H1 (cell line): Measurements from ENCODE around the gene TMSB15C. TPM values are rescaled to one million over a fixed set of nuclear protein-coding genes. Genes with fewer than 3 reads are reported as not detected.

ENCODE experiments used
- CTCF ChIA-PET: fragments of 300-600 bp; sonication (Branson Sonifier 250); formaldehyde crosslinking; loops from one replicate; lab custom pipeline; 2021; ENCODE audit not compliant: partially characterized antibody; lab: Charles Lee
- POLR2A ChIA-PET: fragments of 300-600 bp; sonication (Branson Sonifier 250); formaldehyde crosslinking; loops from one replicate; lab custom pipeline; 2021; ENCODE audit warnings: inconsistent platforms; ENCODE audit not compliant: partially characterized antibody; lab: Charles Lee
- DNase-seq, 2 experiments: peaks; one replicate each; pipeline versions ENCODE4 v3.0.0 to v3.0.0-alpha.2; 2010 to 2022; ENCODE audit warnings: low spot score in 2 of 2, low read depth in 1 of 2, mixed read lengths in 1 of 2
- FAIRE-seq: peaks from 2 replicates; lab custom pipeline; 2011; peaks lifted over from hg19 to GRCh38; lab: Jason Lieb, UNC
- H2AFZ ChIP-seq: 2 replicates; pipeline ENCODE4 v1.8.1; 2012; ENCODE audit warnings: low read length, inconsistent platforms
- H2AK5ac ChIP-seq: 2 replicates; pipeline ENCODE4 v1.6.1; 2013; ENCODE audit warnings: low read depth, low read length
- H2BK120ac ChIP-seq: replicated peaks from 2 replicates; pipeline ENCODE3; 2013; ENCODE audit warnings: low read depth, low read length, inconsistent platforms
- H2BK12ac ChIP-seq: 2 replicates; pipeline ENCODE4 v1.6.1; 2013; ENCODE audit warnings: low read depth, low read length
- H2BK15ac ChIP-seq: 2 replicates; pipeline ENCODE4 v1.6.1; 2013; ENCODE audit warnings: low read length
- H2BK20ac ChIP-seq: 2 replicates; pipeline ENCODE4 v1.6.1; 2013; ENCODE audit warnings: low read length
- H2BK5ac ChIP-seq: 2 replicates; pipeline ENCODE4 v1.6.1; 2013; ENCODE audit warnings: low read depth, low read length
- H3K14ac ChIP-seq: 2 replicates; pipeline ENCODE4 v1.6.1; 2013; ENCODE audit warnings: inconsistent platforms; ENCODE audit not compliant: insufficient read length
- H3K18ac ChIP-seq: 2 replicates; pipeline ENCODE4 v1.6.1; 2013; ENCODE audit warnings: low read length; ENCODE audit errors: extremely low read depth
- H3K23ac ChIP-seq: 2 replicates; pipeline ENCODE4 v1.6.1; 2013; ENCODE audit warnings: inconsistent platforms; ENCODE audit not compliant: insufficient read length
- H3K23me2 ChIP-seq: 2 replicates; pipeline ENCODE4 v1.6.1; 2013; ENCODE audit warnings: low read depth, low read length
- H3K27ac ChIP-seq: 2 replicates; pipeline ENCODE4 v1.6.1; 2011; ENCODE audit warnings: low read depth, low read length, inconsistent platforms
- H3K27me3 ChIP-seq, 4 experiments: replicated peaks in 1 of 4; 1 replicate in 1 of 4; 2 replicates in 3 of 4; pipeline versions ENCODE4 v1.6.1 to v1.8.1; 2011 to 2013; ENCODE audit warnings: low read length in 3 of 4, mild to moderate bottlenecking in 3 of 4, inconsistent platforms in 2 of 4, mixed read lengths in 2 of 4, moderate library complexity in 1 of 4; ENCODE audit not compliant: control insufficient read depth in 3 of 4, insufficient read depth in 3 of 4; ENCODE audit errors: extremely low read depth in 1 of 4
- H3K36me3 ChIP-seq, 4 experiments: 2 replicates each; pipeline versions ENCODE4 v1.6.1 to v1.8.1; 2011 to 2013; ENCODE audit warnings: mild to moderate bottlenecking in 4 of 4, low read length in 3 of 4, moderate library complexity in 2 of 4, control low read depth in 1 of 4, inconsistent platforms in 1 of 4; ENCODE audit not compliant: insufficient read depth in 4 of 4, control insufficient read depth in 2 of 4
- H3K4ac ChIP-seq: replicated peaks from 2 replicates; pipeline ENCODE3; 2013; ENCODE audit warnings: low read length, low read depth, mixed read lengths, inconsistent platforms; ENCODE audit not compliant: insufficient read length
- H3K4me1 ChIP-seq, 4 experiments: replicated peaks in 1 of 4; 1 replicate in 1 of 4; 2 replicates in 3 of 4; pipeline versions ENCODE4 v1.6.1 to v1.8.1; 2011 to 2013; ENCODE audit warnings: low read length in 3 of 4, inconsistent platforms in 2 of 4, mixed read lengths in 1 of 4; ENCODE audit not compliant: insufficient read depth in 4 of 4, control insufficient read depth in 3 of 4
- H3K4me2 ChIP-seq, 2 experiments: 2 replicates each; pipeline versions ENCODE4 v1.6.1 to v1.8.1; 2011 to 2013; ENCODE audit warnings: low read depth in 2 of 2, low read length in 2 of 2, control low read depth in 1 of 2, inconsistent platforms in 1 of 2, mild to moderate bottlenecking in 1 of 2; ENCODE audit not compliant: insufficient read depth in 1 of 2
- H3K4me3 ChIP-seq, 4 experiments: fragments of 200-600, 300-600 bp in 1 of 4; sonication (generic), shearing (Covaris generic), sonication (Bioruptor Twin) in 1 of 4; 2 replicates each; pipeline versions ENCODE4 v1.5.1 to v1.8.1; 2011 to 2016; ENCODE audit warnings: low read length in 4 of 4, low read depth in 3 of 4, control low read depth in 2 of 4, inconsistent platforms in 2 of 4, mild to moderate bottlenecking in 2 of 4, mixed read lengths in 1 of 4, moderate library complexity in 1 of 4; ENCODE audit not compliant: insufficient read depth in 2 of 4; ENCODE audit errors: extremely low read depth in 1 of 4
- H3K56ac ChIP-seq: replicated peaks from 2 replicates; pipeline ENCODE3; 2013; ENCODE audit warnings: low read depth, mild to moderate bottlenecking, mixed read lengths, low read length, inconsistent platforms; ENCODE audit not compliant: insufficient read length
- H3K79me1 ChIP-seq: 2 replicates; pipeline ENCODE4 v1.6.1; 2013; ENCODE audit warnings: low read depth, low read length, control low read depth
- H3K79me2 ChIP-seq, 2 experiments: 2 replicates each; pipeline versions ENCODE4 v1.6.1 to v1.8.1; 2012 to 2013; ENCODE audit warnings: low read length in 2 of 2, mild to moderate bottlenecking in 2 of 2, inconsistent platforms in 1 of 2; ENCODE audit not compliant: insufficient read depth in 2 of 2, control insufficient read depth in 1 of 2
- H3K9ac ChIP-seq, 4 experiments: replicated peaks in 1 of 4; 1 replicate in 1 of 4; 2 replicates in 3 of 4; pipeline versions ENCODE4 v1.6.1 to v1.8.1; 2011 to 2013; ENCODE audit warnings: low read depth in 3 of 4, low read length in 3 of 4, control low read depth in 2 of 4, mild to moderate bottlenecking in 2 of 4, moderate library complexity in 2 of 4, inconsistent platforms in 1 of 4; ENCODE audit errors: extremely low read depth in 1 of 4
- H3K9me3 ChIP-seq, 2 experiments: 2 replicates each; pipeline versions ENCODE4 v1.6.1 to v1.8.1; 2012 to 2013; ENCODE audit warnings: mild to moderate bottlenecking in 2 of 2, moderate library complexity in 2 of 2, control low read depth in 1 of 2, inconsistent platforms in 1 of 2, low read depth in 1 of 2, low read length in 1 of 2, mixed read lengths in 1 of 2; ENCODE audit not compliant: insufficient read depth in 2 of 2
- H4K20me1 ChIP-seq, 2 experiments: replicated peaks in 1 of 2; 2 replicates each; pipeline versions ENCODE3 to v1.8.1; 2011 to 2013; ENCODE audit warnings: inconsistent platforms in 2 of 2, low read length in 2 of 2, mild to moderate bottlenecking in 1 of 2; ENCODE audit not compliant: insufficient read depth in 2 of 2, control insufficient read depth in 1 of 2
- H4K5ac ChIP-seq: 2 replicates; pipeline ENCODE4 v1.6.1; 2013; ENCODE audit warnings: low read length, low read depth, mixed read lengths, inconsistent platforms; ENCODE audit not compliant: insufficient read length
- H4K8ac ChIP-seq: 2 replicates; pipeline ENCODE4 v1.8.0; 2013; ENCODE audit warnings: mild to moderate bottlenecking, moderate library complexity, low read length, inconsistent platforms; ENCODE audit not compliant: insufficient read depth; ENCODE audit errors: extremely low read depth
- H4K91ac ChIP-seq: replicated peaks from 2 replicates; pipeline ENCODE3; 2013; ENCODE audit warnings: low read length, mixed read lengths, inconsistent platforms; ENCODE audit not compliant: insufficient read length
- BCL11A ChIP-seq, 2 experiments: IDR thresholded peaks; one replicate each; pipeline ENCODE4 v1.6.1; 2011; ENCODE audit warnings: low read depth in 2 of 2, low read length in 2 of 2, mild to moderate bottlenecking in 2 of 2
- HDAC2 ChIP-seq, 2 experiments: fragments of 300-600 bp in 1 of 2; sonication (generic) in 1 of 2; IDR thresholded peaks; 2 replicates each; pipeline ENCODE4 v1.6.1; 2011 to 2012; ENCODE audit warnings: low read depth in 2 of 2, low read length in 2 of 2, mild to moderate bottlenecking in 2 of 2, moderate library complexity in 2 of 2, borderline replicate concordance in 1 of 2, inconsistent platforms in 1 of 2
- POU5F1 ChIP-seq: IDR thresholded peaks from 2 replicates; pipeline ENCODE4 v1.6.1; 2011; ENCODE audit warnings: low read depth, mild to moderate bottlenecking, low read length, moderate library complexity
- RXRA ChIP-seq: IDR thresholded peaks from 2 replicates; pipeline ENCODE4 v1.6.1; 2011; ENCODE audit warnings: low read depth, mild to moderate bottlenecking, low read length, moderate library complexity; ENCODE audit not compliant: insufficient read depth
- WGBS, 2 experiments: shearing (Covaris generic) in 1 of 2; methylation state at CpG; one replicate each; pipeline versions ENCODE4 v1.1.6 to v1.1.7; 2013 to 2015; ENCODE audit warnings: low lambda C conversion rate in 2 of 2, mixed read lengths in 2 of 2, inconsistent platforms in 1 of 2, low coverage in 1 of 2, missing lambda C conversion rate in 1 of 2; ENCODE audit not compliant: insufficient replicate concordance in 2 of 2, insufficient coverage in 1 of 2, insufficient read length in 1 of 2; ENCODE audit errors: extremely low coverage in 1 of 2, missing lambda C conversion rate in 1 of 2; 5-methylcytosine and 5-hydroxymethylcytosine counted together
- polyA plus RNA-seq, 7 experiments: library from polyadenylated mRNA; depleted of rRNA in 3 of 7; stranded (reverse) in 5 of 7; unstranded in 2 of 7; fragments of >200 nt in 5 of 7; fragments of 200-250 nt in 2 of 7; gene quantifications; 1 replicate in 5 of 7; 2 replicates in 1 of 7; 4 replicates in 1 of 7; pipeline versions ENCODE4 v1.2.1 to v1.2.3, GENCODE V29; 2011 to 2013; ENCODE audit warnings: missing spikeins in 2 of 7, mixed read lengths in 2 of 7
- total RNA-seq: library from RNA; stranded (reverse); fragmentation: NEBNext Ultra II Directional; extraction: Animal tissue kit (Norgen Biotek cat#: 25700); gene quantifications from 2 replicates; pipeline ENCODE4 v1.2.1, GENCODE V29; 2021

The TMSB15C gene
- total and polyA plus RNA-seq, 2 of the 8 experiments (the other 6 are each of a cell fraction or from before 2014, with no cell fraction given) = 1.5 to 2.6 TPM

- Histone ChIP-seq H3K36me3 (no peaks in the 10 kb centered on the region), H3K4me1 (no peaks in the 10 kb centered on the region), H2BK20ac (no peak overlapping the region), H3K79me2 (no peaks in the 10 kb centered on the region), H2BK12ac (no peak overlapping the region), H2BK5ac (no peak overlapping the region), H3K14ac (no peak overlapping the region), H4K8ac (no peak overlapping the region), H2AFZ (no peak overlapping the region), H3K4ac (no peak overlapping the region), H3K23ac (no peak overlapping the region), H3K9ac (no peak overlapping the region), H3K9me3 (no peaks in the 10 kb centered on the region), H2BK15ac (no peak overlapping the region), H4K91ac (no peak overlapping the region), H2AK5ac (no peak overlapping the region), H3K4me3 (no peak overlapping the region), H4K20me1 (no peaks in the 10 kb centered on the region), H4K5ac (no peak overlapping the region), H3K23me2 (no peaks in the 10 kb centered on the region), H3K18ac (no peak overlapping the region), H2BK120ac (no peak overlapping the region), H3K79me1 (no peaks in the 10 kb centered on the region), H3K27me3 (no peaks in the 10 kb centered on the region), H3K56ac (no peak overlapping the region), H3K4me2 (no peak overlapping the region), H3K27ac (no peak overlapping the region)
- DNase-seq = no peak
- FAIRE-seq = no peak
- WGBS, 2 experiments = 89% methylated on average over 5 of the region's 5 CpGs; no CpG with 5 or more reads in 1 of the 2 experiments
- ChIA-PET CTCF (no interaction called here), POLR2A (no interaction called here)
- TF ChIP-seq POU5F1 (no peak), BCL11A (IDR thresholded peaks at IDR 0.05; ENCODE audit: low read depth in 2 of 2, low read length in 2 of 2) (no peak), HDAC2 (IDR thresholded peaks at IDR 0.05; ENCODE audit: borderline replicate concordance in 1 of 2, low read depth in 2 of 2, low read length in 2 of 2) (no peak), RXRA (no peak)
Observed at GRCh38 chrX:104045642-104046041, 30.4 kb downstream of the TMSB15C start.
